ENCODE measurements around the gene NTRK2.

Gene NTRK2

GRCh38 chr9:84722388-84722989 is 53.0 kb downstream of the NTRK2 start:
- H3K36me3 ChIP-seq (ENCODE audit: control insufficient read depth, low read length), result no peaks in the 10 kb centered on the region

GRCh38 chr9:84723426-84723825 is 53.9 kb downstream of the NTRK2 start:
- no peaks in the 10 kb centered on the region for H3K27me3 ChIP-seq (ENCODE audit: control insufficient read depth, low read length)
- H3K4me3 ChIP-seq (ENCODE audit: low read length), result no peak overlapping the region
- no peaks in the 10 kb centered on the region for H3K4me1 ChIP-seq (ENCODE audit: control insufficient read depth, low read length)
- H4K20me1 ChIP-seq (ENCODE audit: control insufficient read depth, insufficient read depth, low read depth, low read length), result no peaks in the 10 kb centered on the region
- H3K79me2 ChIP-seq (ENCODE audit: control insufficient read depth, low read length), result no peaks in the 10 kb centered on the region
- H3K9me2 ChIP-seq (replicated peaks; ENCODE audit: control insufficient read depth, low read length), result no peaks in the 10 kb centered on the region
- no peak for TF ChIP-seq EZH2phosphoT487 (IDR thresholded peaks at IDR 0.05; ENCODE audit: borderline replicate concordance, low read length)
- no peak for TF ChIP-seq CTCF (IDR thresholded peaks at IDR 0.05; ENCODE audit: low read depth, low read length, poor library complexity, severe bottlenecking)
- no peaks in the 10 kb centered on the region for H3F3A ChIP-seq (ENCODE audit: control insufficient read depth, insufficient read depth)
- H3K36me3 ChIP-seq (ENCODE audit: control insufficient read depth, low read length), result no peaks in the 10 kb centered on the region
- H3K9me3 ChIP-seq (ENCODE audit: control insufficient read depth, insufficient read depth, low read length), result no peaks in the 10 kb centered on the region
- H3K27ac ChIP-seq (ENCODE audit: low read depth, low read length), result no peak overlapping the region
- H3K4me2 ChIP-seq (ENCODE audit: low read length), result no peak overlapping the region

More at GRCh38 chr9:84722388-84722989, 53.0 kb downstream of the NTRK2 start:
- Histone ChIP-seq H3K79me2 (ENCODE audit: control insufficient read depth, low read length) (no peaks in the 10 kb centered on the region), H3K9me2 (replicated peaks; ENCODE audit: control insufficient read depth, low read length) (no peaks in the 10 kb centered on the region), H3K9me3 (ENCODE audit: control insufficient read depth, insufficient read depth, low read length) (no peaks in the 10 kb centered on the region), H3K27ac (ENCODE audit: low read depth, low read length) (no peak overlapping the region), H3K4me1 (ENCODE audit: control insufficient read depth, low read length) (no peaks in the 10 kb centered on the region), H3K4me3 (ENCODE audit: low read length) (no peak overlapping the region), H4K20me1 (ENCODE audit: control insufficient read depth, insufficient read depth, low read depth, low read length) (no peaks in the 10 kb centered on the region), H3F3A (ENCODE audit: control insufficient read depth, insufficient read depth) (no peaks in the 10 kb centered on the region), H3K4me2 (ENCODE audit: low read length) (no peak overlapping the region), H3K27me3 (ENCODE audit: control insufficient read depth, low read length) (no peaks in the 10 kb centered on the region)
- TF ChIP-seq EZH2phosphoT487 (IDR thresholded peaks at IDR 0.05; ENCODE audit: borderline replicate concordance, low read length) (no peak), CTCF (IDR thresholded peaks at IDR 0.05; ENCODE audit: low read depth, low read length, poor library complexity, severe bottlenecking) (no peak)

GRCh38 chr9:84731696-84732095 is 62.2 kb downstream of the NTRK2 start:
- no peaks in the 10 kb centered on the region for H3K9me3 ChIP-seq (ENCODE audit: control insufficient read depth, insufficient read depth, low read length)
- H3K27ac ChIP-seq (ENCODE audit: low read depth, low read length), result no peak overlapping the region
- no peak for TF ChIP-seq CTCF (IDR thresholded peaks at IDR 0.05; ENCODE audit: low read depth, low read length, poor library complexity, severe bottlenecking)
- no peak for TF ChIP-seq EZH2phosphoT487 (IDR thresholded peaks at IDR 0.05; ENCODE audit: borderline replicate concordance, low read length)
- H3K4me2 ChIP-seq (ENCODE audit: low read length), result no peak overlapping the region
- no peaks in the 10 kb centered on the region for H3K9me2 ChIP-seq (replicated peaks; ENCODE audit: control insufficient read depth, low read length)
- H3F3A ChIP-seq (ENCODE audit: control insufficient read depth, insufficient read depth), result no peaks in the 10 kb centered on the region
- no peaks in the 10 kb centered on the region for H3K36me3 ChIP-seq (ENCODE audit: control insufficient read depth, low read length)
- H3K4me1 ChIP-seq (ENCODE audit: control insufficient read depth, low read length), result no peaks in the 10 kb centered on the region
- H3K27me3 ChIP-seq (ENCODE audit: control insufficient read depth, low read length), result no peaks in the 10 kb centered on the region
- H4K20me1 ChIP-seq (ENCODE audit: control insufficient read depth, insufficient read depth, low read depth, low read length), result no peaks in the 10 kb centered on the region
- no peak overlapping the region for H3K4me3 ChIP-seq (ENCODE audit: low read length)
- no peaks in the 10 kb centered on the region for H3K79me2 ChIP-seq (ENCODE audit: control insufficient read depth, low read length)
